HG02981 (cell line): ENCODE measurements around the gene FOXP1.

Source experiments
- ATAC-seq: cut with Tn5 transposase; IDR thresholded peaks from one replicate; pipeline ENCODE4 v1.9.1; 2021; ENCODE audit warnings: mild to moderate bottlenecking, moderate library complexity; ENCODE audit not compliant: unreplicated experiment

The FOXP1 gene

GRCh38 chr3:70911719-70912118 lies 671.8 kb downstream of the FOXP1 start:
- ATAC-seq = no peak

DNA sequence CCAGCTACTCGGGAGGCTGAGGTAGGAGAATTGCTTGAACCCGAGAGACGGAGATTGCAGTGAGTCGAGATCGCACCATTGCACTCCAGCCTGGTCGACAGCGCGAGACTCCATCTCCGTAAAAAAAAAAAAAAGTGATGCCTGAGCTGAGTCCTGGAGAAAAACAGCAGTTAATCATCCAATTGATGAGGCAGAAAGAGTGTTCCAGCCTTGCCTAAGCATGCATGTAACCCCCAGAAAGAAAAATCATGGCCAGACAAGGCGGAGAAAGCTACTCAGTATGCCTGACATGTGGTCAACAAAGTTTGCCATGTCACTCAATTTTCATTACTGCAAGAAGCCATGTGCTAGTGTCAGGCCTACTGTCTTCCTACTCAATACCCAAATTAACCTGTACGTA lies 678.0 kb downstream of the FOXP1 start:
- no peak for ATAC-seq
